HEK293 (cell line): ENCODE measurements around the gene HBZ.
"Not testable (repeated sequence)": the region's sequence is repeated elsewhere in the genome, so short reads cannot be mapped to it uniquely, and the experiment has no call there.

Source experiments
- CTCF ChIA-PET: fragments of 350-600 bp; formaldehyde crosslinking; extraction: SDS; loops from one replicate; lab custom pipeline; 2021; ENCODE audit warnings: antibody characterized with exemption; lab: Yijun Ruan, JAX
- POLR2A ChIA-PET: fragments of 300-600 bp; formaldehyde crosslinking; extraction: SDS; loops from one replicate; lab custom pipeline; 2020; ENCODE audit warnings: antibody characterized with exemption, inconsistent platforms; lab: Yijun Ruan, JAX
- H3K27ac ChIP-seq: fragments of 200-500 bp; sonication (Bioruptor generic); 2 replicates; pipeline ENCODE4 v1.5.1; 2014; ENCODE audit warnings: low read depth, low read length, control low read depth, inconsistent platforms; ENCODE audit errors: extremely low read depth
- H3K36me3 ChIP-seq, 2 experiments: fragments of 200-500 bp in 1 of 2; sonication (Bioruptor generic) in 1 of 2; 1 replicate in 1 of 2; 2 replicates in 1 of 2; pipeline ENCODE4 v1.5.1; 2014 to 2017; ENCODE audit warnings: inconsistent platforms in 2 of 2, low read length in 2 of 2; ENCODE audit not compliant: control insufficient read depth in 2 of 2, insufficient read depth in 1 of 2
- H3K4me1 ChIP-seq: fragments of 200-500 bp; sonication (Bioruptor generic); 2 replicates; pipeline ENCODE4 v1.5.1; 2014; ENCODE audit warnings: mild to moderate bottlenecking, low read length, inconsistent platforms; ENCODE audit not compliant: control insufficient read depth, insufficient read depth
- H3K4me3 ChIP-seq: 2 replicates; pipeline ENCODE4 v1.5.1; 2011; ENCODE audit warnings: low read depth, mild to moderate bottlenecking, control low read depth, low read length, moderate library complexity
- H3K9me3 ChIP-seq: fragments of 200-500 bp; sonication (Bioruptor generic); 2 replicates; pipeline ENCODE4 v1.5.1; 2014; ENCODE audit warnings: low read depth, low read length, inconsistent platforms; ENCODE audit not compliant: control insufficient read depth, insufficient read depth
- BCL11B ChIP-seq: fragments of 450-650 bp; formaldehyde crosslinking; IDR thresholded peaks from 2 replicates; pipeline ENCODE4 v1.5.1; 2016; ENCODE audit warnings: low read depth, missing biosample characterization, missing genetic modification characterization
- EGR2 ChIP-seq: fragments of 450-650 bp; formaldehyde crosslinking; IDR thresholded peaks from 2 replicates; pipeline ENCODE4 v1.5.1; 2016; ENCODE audit warnings: low read depth, missing biosample characterization, missing genetic modification characterization
- IKZF3 ChIP-seq: fragments of 450-650 bp; IDR thresholded peaks from 2 replicates; pipeline ENCODE4 v1.5.0; 2018; ENCODE audit warnings: missing biosample characterization, mild to moderate bottlenecking, missing genetic modification characterization, moderate library complexity
- KLF10 ChIP-seq: fragments of 450-650 bp; IDR thresholded peaks from 2 replicates; pipeline ENCODE4 v1.5.1; 2018; ENCODE audit warnings: missing biosample characterization, mild to moderate bottlenecking, missing genetic modification characterization
- KLF7 ChIP-seq: fragments of 450-650 bp; formaldehyde crosslinking; IDR thresholded peaks from 2 replicates; pipeline ENCODE4 v1.5.1; 2016; ENCODE audit warnings: missing biosample characterization, missing genetic modification characterization, borderline replicate concordance
- KLF9 ChIP-seq: fragments of 450-650 bp; formaldehyde crosslinking; IDR thresholded peaks from 2 replicates; pipeline ENCODE4 v1.5.1; 2016; ENCODE audit warnings: missing biosample characterization, missing genetic modification characterization, low read depth
- PRDM1 ChIP-seq: fragments of 450-650 bp; formaldehyde crosslinking; IDR thresholded peaks from 2 replicates; pipeline ENCODE4; 2016; ENCODE audit warnings: missing biosample characterization, missing genetic modification characterization
- SP2 ChIP-seq: fragments of 450-650 bp; formaldehyde crosslinking; IDR thresholded peaks from 2 replicates; pipeline ENCODE4 v1.5.1; 2016; ENCODE audit warnings: missing biosample characterization, missing genetic modification characterization
- ZBTB26 ChIP-seq: fragments of 450-650 bp; formaldehyde crosslinking; optimal IDR thresholded peaks from 2 replicates; pipeline ENCODE3; 2016; ENCODE audit warnings: missing biosample characterization, mild to moderate bottlenecking, missing genetic modification characterization
- ZFHX2 ChIP-seq: fragments of 450-650 bp; formaldehyde crosslinking; conservative IDR thresholded peaks from 2 replicates; pipeline ENCODE4 v1.5.1; 2016; ENCODE audit warnings: missing biosample characterization, missing genetic modification characterization
- ZIC2 ChIP-seq: fragments of 450-650 bp; formaldehyde crosslinking; IDR thresholded peaks from 2 replicates; pipeline ENCODE4 v1.5.1; 2016; ENCODE audit warnings: missing biosample characterization, missing genetic modification characterization
- ZNF335 ChIP-seq: fragments of 450-650 bp; formaldehyde crosslinking; conservative IDR thresholded peaks from 2 replicates; pipeline ENCODE4 v1.5.1; 2016; ENCODE audit warnings: missing biosample characterization, missing genetic modification characterization
- ZNF341 ChIP-seq: fragments of 450-650 bp; formaldehyde crosslinking; IDR thresholded peaks from 2 replicates; pipeline ENCODE4; 2016; ENCODE audit warnings: low read depth, missing biosample characterization, missing genetic modification characterization
- ZNF394 ChIP-seq: fragments of 450-650 bp; formaldehyde crosslinking; IDR thresholded peaks from 2 replicates; pipeline ENCODE4 v1.5.1; 2016; ENCODE audit warnings: missing biosample characterization, missing genetic modification characterization, mild to moderate bottlenecking, moderate library complexity, borderline replicate concordance
- ZNF560 ChIP-seq: fragments of 450-650 bp; formaldehyde crosslinking; IDR thresholded peaks from 2 replicates; pipeline ENCODE4 v1.5.1; 2017; ENCODE audit warnings: missing biosample characterization, missing genetic modification characterization, borderline replicate concordance
- ZNF623 ChIP-seq: fragments of 450-650 bp; formaldehyde crosslinking; IDR thresholded peaks from 2 replicates; pipeline ENCODE4 v1.5.1; 2016; ENCODE audit warnings: missing biosample characterization, missing genetic modification characterization
- ZXDB ChIP-seq: fragments of 450-650 bp; formaldehyde crosslinking; IDR thresholded peaks from 2 replicates; pipeline ENCODE4 v1.5.1; 2016; ENCODE audit warnings: missing biosample characterization, missing genetic modification characterization
- TF ChIP-seq, protein P1 (sequence below): fragments of 450-650 bp; formaldehyde crosslinking; IDR thresholded peaks from 2 replicates; pipeline ENCODE4 v1.5.1; 2017; ENCODE audit warnings: missing biosample characterization, missing genetic modification characterization

HBZ gene

DNA sequence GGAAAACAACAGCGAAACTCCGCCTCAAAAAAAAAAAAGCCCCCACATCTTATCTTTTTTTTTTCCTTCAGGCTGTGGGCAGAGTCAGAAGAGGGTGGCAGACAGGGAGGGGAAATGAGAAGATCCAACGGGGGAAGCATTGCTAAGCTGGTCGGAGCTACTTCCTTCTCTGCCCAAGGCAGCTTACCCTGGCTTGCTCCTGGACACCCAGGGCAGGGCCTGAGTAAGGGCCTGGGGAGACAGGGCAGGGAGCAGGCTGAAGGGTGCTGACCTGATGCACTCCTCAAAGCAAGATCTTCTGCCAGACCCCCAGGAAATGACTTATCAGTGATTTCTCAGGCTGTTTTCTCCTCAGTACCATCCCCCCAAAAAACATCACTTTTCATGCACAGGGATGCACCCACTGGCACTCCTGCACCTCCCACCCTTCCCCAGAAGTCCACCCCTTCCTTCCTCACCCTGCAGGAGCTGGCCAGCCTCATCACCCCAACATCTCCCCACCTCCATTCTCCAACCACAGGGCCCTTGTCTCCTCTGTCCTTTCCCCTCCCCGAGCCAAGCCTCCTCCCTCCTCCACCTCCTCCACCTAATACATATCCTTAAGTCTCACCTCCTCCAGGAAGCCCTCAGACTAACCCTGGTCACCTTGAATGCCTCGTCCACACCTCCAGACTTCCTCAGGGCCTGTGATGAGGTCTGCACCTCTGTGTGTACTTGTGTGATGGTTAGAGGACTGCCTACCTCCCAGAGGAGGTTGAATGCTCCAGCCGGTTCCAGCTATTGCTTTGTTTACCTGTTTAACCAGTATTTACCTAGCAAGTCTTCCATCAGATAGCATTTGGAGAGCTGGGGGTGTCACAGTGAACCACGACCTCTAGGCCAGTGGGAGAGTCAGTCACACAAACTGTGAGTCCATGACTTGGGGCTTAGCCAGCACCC lies 22.8 kb downstream of the HBZ start:
- Histone ChIP-seq H3K4me3 (no peak overlapping the region), H3K36me3 (no peaks in the 10 kb centered on the region), H3K4me1 (0 out of 2 replicates have a peak, but pooled peaks cover 2% of the 10 kb centered on the region)

GRCh38 chr16:176006-176405 lies 23.6 kb downstream of the HBZ start:
- H3K27ac ChIP-seq, H3K36me3 ChIP-seq, POLR2A ChIA-PET, H3K4me1 ChIP-seq, H3K4me3 ChIP-seq, H3K9me3 ChIP-seq: not testable (repeated sequence)
- CTCF ChIA-PET = interaction anchor here (1.1 kb wide), 1 partner anchor 56 kb away, joined by 3 read pairs; no protein-coding TSS in a partner anchor
- peak; percentile 92 for TF ChIP-seq ZBTB26 (tag by site-specific recombination)

More for the DNA sequence above, 22.8 kb downstream of the HBZ start:
- ChIA-PET POLR2A (interaction anchor here (0.6 to 0.7 kb wide), 4 partner anchors 16 to 177 kb away, joined by 3 to 4 read pairs (median 4); partner anchors contain the start of gene AXIN1), CTCF (interaction anchor here (1.1 to 1.2 kb wide), 3 partner anchors 55 to 78 kb away, joined by 3 read pairs; no protein-coding TSS in a partner anchor)
- H3K9me3 ChIP-seq = no peaks in the 10 kb centered on the region
- no peak overlapping the region for H3K27ac ChIP-seq
- TF ChIP-seq ZNF341 (tag by site-specific recombination) = peak; percentile 70
- 0 out of 2 replicates have a peak, but pooled peaks have one; percentile 36 for TF ChIP-seq PRDM1
- no peak for TF ChIP-seq BCL11B (tag by site-specific recombination)
- peak; percentile 39 for TF ChIP-seq ZNF335
- TF ChIP-seq EGR2 (tag by site-specific recombination) = peak; percentile 64
- no peak for TF ChIP-seq ZNF560 (tag by site-specific recombination)
- TF ChIP-seq SP2 (tag by site-specific recombination) = 0 out of 2 replicates have a peak, but pooled peaks have one; percentile 7
- peak; percentile 36; the same call in 1 of the 2 replicates for TF ChIP-seq ZNF623 (tag by site-specific recombination)
- TF ChIP-seq, all 188 proteins: peak for 6

GRCh38 chr16:176477-177382 lies 24.3 kb downstream of the HBZ start, which contains the start of gene HBA1:
TSS of gene HBA1 (plus strand) at chr16:176680. CDS start at chr16:176717, 37 bp downstream.
- CTCF ChIA-PET = interaction anchor here (1.2 kb wide), 1 partner anchor 71 kb away, joined by 3 read pairs; no protein-coding TSS in a partner anchor
- H3K4me1 ChIP-seq, H3K4me3 ChIP-seq, H3K27ac ChIP-seq, H3K36me3 ChIP-seq, POLR2A ChIA-PET, H3K9me3 ChIP-seq: not testable (repeated sequence)
- 0 out of 2 replicates have a peak, but pooled peaks have one; percentile 16 for TF ChIP-seq ZIC2 (tag by site-specific recombination)
- peak; percentile 24 for TF ChIP-seq ZBTB26 (tag by site-specific recombination)

- H3K9me3 ChIP-seq = no peaks in the 10 kb centered on the region
- ChIA-PET CTCF (interaction anchor here (0.7 to 1.4 kb wide), 3 partner anchors 70 to 81 kb away, joined by 3 to 11 read pairs (median 4); no protein-coding TSS in a partner anchor), POLR2A (no interaction called here)
- no peak overlapping the region for H3K4me3 ChIP-seq
- no peaks in the 10 kb centered on the region; a peak in 1 of 3 replicates for H3K36me3 ChIP-seq
- peaks cover 5% of the 10 kb centered on the region; the same call in 1 of the 2 replicates for H3K4me1 ChIP-seq
- no peak overlapping the region for H3K27ac ChIP-seq
- TF ChIP-seq, protein P1, sequence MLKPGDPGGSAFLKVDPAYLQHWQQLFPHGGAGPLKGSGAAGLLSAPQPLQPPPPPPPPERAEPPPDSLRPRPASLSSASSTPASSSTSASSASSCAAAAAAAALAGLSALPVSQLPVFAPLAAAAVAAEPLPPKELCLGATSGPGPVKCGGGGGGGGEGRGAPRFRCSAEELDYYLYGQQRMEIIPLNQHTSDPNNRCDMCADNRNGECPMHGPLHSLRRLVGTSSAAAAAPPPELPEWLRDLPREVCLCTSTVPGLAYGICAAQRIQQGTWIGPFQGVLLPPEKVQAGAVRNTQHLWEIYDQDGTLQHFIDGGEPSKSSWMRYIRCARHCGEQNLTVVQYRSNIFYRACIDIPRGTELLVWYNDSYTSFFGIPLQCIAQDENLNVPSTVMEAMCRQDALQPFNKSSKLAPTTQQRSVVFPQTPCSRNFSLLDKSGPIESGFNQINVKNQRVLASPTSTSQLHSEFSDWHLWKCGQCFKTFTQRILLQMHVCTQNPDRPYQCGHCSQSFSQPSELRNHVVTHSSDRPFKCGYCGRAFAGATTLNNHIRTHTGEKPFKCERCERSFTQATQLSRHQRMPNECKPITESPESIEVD (tag by site-specific recombination) = no peak
- TF ChIP-seq EGR2 (tag by site-specific recombination) (peak; percentile 63; the same call in 1 of the 2 replicates), KLF9 (tag by site-specific recombination) (peak; percentile 72), KLF10 (tag by site-specific recombination) (0 out of 2 replicates have a peak, but pooled peaks have one; percentile 29), SP2 (tag by site-specific recombination) (peak; percentile 72), ZXDB (tag by site-specific recombination) (no peak), IKZF3 (tag by site-specific recombination) (peak; percentile 68), KLF7 (tag by site-specific recombination) (no peak), ZNF394 (tag by site-specific recombination) (no peak), ZFHX2 (tag by site-specific recombination) (peak; percentile 79)
Observed at GRCh38 chr16:177394-177822, 25.0 kb downstream of the HBZ start.
